ENCODE measurements around the gene MCAM.

The MCAM gene, protein sequence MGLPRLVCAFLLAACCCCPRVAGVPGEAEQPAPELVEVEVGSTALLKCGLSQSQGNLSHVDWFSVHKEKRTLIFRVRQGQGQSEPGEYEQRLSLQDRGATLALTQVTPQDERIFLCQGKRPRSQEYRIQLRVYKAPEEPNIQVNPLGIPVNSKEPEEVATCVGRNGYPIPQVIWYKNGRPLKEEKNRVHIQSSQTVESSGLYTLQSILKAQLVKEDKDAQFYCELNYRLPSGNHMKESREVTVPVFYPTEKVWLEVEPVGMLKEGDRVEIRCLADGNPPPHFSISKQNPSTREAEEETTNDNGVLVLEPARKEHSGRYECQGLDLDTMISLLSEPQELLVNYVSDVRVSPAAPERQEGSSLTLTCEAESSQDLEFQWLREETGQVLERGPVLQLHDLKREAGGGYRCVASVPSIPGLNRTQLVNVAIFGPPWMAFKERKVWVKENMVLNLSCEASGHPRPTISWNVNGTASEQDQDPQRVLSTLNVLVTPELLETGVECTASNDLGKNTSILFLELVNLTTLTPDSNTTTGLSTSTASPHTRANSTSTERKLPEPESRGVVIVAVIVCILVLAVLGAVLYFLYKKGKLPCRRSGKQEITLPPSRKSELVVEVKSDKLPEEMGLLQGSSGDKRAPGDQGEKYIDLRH

DNA sequence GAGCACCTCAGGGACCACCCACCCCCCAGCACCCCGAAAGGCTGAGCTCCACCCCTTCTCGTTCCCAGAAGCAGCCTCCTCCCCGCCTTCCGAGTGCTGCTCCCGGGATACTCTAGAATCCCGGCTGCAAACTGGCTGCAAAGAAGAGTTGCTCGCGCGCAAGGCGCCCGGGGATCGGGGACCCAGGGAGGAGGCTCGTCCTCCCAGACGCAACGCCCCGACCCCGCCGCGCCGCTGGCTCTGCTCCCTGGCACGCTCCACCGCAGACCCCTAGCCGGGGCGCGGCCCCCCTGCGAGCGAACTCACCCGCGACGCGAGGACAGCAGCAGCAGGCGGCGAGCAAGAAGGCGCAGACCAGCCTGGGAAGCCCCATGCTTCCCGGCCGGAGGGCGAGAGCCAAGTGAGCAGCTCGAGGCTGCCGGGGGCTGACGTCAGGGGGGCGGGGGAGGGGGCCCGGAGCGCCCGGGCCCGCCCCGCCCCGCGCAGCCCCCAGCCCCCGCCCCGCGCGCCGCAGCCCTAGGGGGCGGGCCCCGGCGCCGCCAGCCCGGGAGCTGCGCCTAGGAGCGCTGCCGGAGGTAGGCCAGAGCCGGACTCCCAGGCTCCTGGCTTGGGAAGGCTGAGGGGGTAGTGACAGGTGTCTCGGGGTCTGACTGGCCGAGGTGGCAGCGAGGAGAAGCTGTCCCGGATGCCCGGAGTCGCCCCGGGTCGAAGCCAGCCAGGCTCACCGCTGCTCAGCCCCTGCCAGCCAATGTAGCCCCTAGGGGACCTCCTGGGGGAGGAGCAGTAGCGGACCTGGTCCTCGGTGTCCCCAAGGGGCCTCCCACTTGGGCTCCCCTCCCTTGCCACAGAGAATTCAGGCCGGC, at the start of gene MCAM:
Gene MCAM (minus strand): TSS at position 402 of the 863 bp plus-strand sequence. CDS start 29 bp downstream, at position 373.
- H3K27me3 ChIP-seq (replicated peaks) = no peaks in the 10 kb centered on the region
- in situ Hi-C loops (cut with HindIII; ENCODE audit: low pct_ligation_motif_present, low sequenced_read_pairs) = no loop called here
- TF ChIP-seq, protein P1, sequence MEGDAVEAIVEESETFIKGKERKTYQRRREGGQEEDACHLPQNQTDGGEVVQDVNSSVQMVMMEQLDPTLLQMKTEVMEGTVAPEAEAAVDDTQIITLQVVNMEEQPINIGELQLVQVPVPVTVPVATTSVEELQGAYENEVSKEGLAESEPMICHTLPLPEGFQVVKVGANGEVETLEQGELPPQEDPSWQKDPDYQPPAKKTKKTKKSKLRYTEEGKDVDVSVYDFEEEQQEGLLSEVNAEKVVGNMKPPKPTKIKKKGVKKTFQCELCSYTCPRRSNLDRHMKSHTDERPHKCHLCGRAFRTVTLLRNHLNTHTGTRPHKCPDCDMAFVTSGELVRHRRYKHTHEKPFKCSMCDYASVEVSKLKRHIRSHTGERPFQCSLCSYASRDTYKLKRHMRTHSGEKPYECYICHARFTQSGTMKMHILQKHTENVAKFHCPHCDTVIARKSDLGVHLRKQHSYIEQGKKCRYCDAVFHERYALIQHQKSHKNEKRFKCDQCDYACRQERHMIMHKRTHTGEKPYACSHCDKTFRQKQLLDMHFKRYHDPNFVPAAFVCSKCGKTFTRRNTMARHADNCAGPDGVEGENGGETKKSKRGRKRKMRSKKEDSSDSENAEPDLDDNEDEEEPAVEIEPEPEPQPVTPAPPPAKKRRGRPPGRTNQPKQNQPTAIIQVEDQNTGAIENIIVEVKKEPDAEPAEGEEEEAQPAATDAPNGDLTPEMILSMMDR (IDR thresholded peaks at IDR 0.05; ENCODE audit: low read depth, low read length, missing control alignments) = no peak
- H3K4me3 ChIP-seq (ENCODE audit: low read depth, low read length) = peak within 1 kb of the TSS; percentile 62
- H3K27ac ChIP-seq = no peak within 1 kb of the TSS
- H3K36me3 ChIP-seq (replicated peaks) = no peaks in the 10 kb centered on the region
- no peak for DNase-seq

DNA sequence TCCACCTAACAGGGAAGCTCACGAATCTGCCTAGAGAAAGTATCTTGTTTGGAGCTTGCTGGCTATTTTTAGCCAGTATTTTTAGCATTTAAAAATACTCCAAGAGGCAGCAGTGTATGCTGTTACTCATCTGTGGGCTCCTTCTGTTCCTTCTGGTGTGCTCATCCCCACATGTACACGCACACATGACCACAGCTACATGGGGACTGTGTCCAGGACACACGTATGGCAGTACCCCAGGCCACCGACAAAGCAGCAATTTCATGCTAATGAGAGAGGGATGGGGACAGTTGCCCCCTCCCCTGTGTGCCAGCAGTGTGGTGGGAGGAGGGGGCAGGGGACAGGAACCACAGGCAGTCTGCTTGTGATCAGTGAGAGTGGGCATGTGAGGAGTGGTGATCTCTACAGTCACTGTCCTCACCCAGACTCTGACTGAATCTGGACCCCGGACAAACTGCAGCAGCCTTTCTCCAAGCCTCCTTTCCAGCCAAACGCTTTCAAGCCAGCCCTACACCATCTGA, 48.2 kb upstream of the MCAM start:
- no peak overlapping the region for H3K27ac ChIP-seq
- H3K27me3 ChIP-seq (replicated peaks) = peaks cover 33% of the 10 kb centered on the region
- H3K4me3 ChIP-seq (ENCODE audit: low read depth, low read length) = no peak overlapping the region
- no peak for DNase-seq
- in situ Hi-C loops (cut with HindIII; ENCODE audit: low pct_ligation_motif_present, low sequenced_read_pairs) = no loop called here
- TF ChIP-seq, protein P1 (IDR thresholded peaks at IDR 0.05; ENCODE audit: low read depth, low read length, missing control alignments) = no peak
- no peaks in the 10 kb centered on the region for H3K36me3 ChIP-seq (replicated peaks)

DNA sequence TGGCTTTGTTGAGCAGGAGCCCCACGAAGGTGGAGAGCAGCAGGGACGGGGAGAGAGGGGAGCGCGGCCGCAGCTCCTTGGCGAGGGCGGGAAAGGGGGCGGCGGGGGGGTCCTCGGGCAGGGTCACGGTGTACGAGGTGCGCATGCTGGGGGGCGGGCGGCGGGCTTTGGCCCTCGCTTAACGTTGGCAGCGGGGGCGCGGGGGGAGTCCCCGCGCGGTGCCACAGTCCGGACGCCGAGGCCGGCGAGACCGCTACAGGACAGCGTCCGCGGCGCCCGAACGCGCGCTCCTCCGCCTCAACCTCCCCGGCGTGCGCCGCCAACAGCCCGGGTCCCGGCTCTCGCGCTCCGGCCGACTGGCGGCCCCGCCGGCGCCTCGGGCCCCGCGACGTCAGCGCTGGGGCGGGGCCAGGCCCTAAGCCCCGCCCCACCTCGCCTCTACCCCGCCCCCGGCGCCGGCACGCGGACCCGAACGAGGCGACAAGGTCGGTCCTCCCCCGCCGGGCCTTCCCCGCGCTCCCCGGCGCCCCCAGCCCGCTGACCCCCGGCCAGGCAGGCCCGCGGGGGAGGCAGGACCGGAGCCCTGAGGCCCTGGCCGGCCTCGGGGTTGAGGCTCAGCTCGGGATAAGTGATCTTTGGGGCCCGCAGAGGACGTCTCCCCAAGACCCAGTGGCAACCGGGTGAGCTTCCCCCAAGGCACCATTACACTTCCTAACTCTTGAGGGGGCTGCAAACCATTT, 47.1 kb upstream of the MCAM start:
- H3K27me3 ChIP-seq (replicated peaks) = peaks cover 33% of the 10 kb centered on the region
- TF ChIP-seq, protein P1 (IDR thresholded peaks at IDR 0.05; ENCODE audit: low read depth, low read length, missing control alignments) = no peak
- H3K36me3 ChIP-seq (replicated peaks) = no peaks in the 10 kb centered on the region
- in situ Hi-C loops (cut with HindIII; ENCODE audit: low pct_ligation_motif_present, low sequenced_read_pairs) = no loop called here
- DNase-seq = no peak
- no peak overlapping the region for H3K27ac ChIP-seq
- H3K4me3 ChIP-seq (ENCODE audit: low read depth, low read length) = peak overlapping the region; percentile 31

DNA sequence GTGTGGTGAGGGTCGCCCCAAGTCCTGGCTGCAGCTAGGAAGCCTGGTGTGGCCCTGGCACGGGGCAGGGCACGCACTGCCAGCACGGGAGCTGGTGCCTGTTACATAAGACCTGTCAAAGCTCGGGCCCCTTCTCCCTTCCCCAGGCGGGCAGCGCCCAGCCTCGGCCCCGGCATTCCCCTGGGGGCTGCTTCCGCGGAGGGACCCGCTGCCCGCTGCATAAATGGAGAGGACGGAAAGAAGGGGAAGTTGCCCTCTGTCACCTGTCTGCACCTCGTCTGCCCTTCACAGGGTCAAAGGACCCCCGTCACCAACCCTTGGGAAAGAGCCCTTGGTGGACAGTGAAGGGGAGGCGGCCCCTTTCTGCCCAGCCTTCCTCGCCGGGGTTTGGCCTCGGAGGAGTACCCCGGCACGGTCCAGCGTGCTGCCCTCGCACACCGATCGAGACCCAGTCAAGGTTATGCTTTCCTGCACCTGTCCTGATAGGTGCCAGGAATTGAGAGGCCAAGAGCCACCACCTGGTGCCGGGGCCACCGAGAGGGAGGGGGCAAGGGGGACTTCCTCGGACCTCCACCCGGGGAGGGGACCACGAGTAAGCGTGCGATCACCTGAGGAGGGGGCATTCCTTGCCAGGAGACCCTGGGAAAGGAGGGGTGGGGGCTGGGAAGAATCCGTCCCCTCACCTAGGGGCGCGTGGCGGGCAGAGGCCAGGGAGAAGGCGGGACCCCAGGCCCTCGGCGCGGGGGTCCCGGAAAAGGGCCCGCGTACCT, 46.3 kb upstream of the MCAM start:
- in situ Hi-C loops (cut with HindIII; ENCODE audit: low pct_ligation_motif_present, low sequenced_read_pairs) = no loop called here
- TF ChIP-seq, protein P1 (IDR thresholded peaks at IDR 0.05; ENCODE audit: low read depth, low read length, missing control alignments) = no peak
- H3K4me3 ChIP-seq (ENCODE audit: low read depth, low read length) = no peak overlapping the region
- peaks cover 29% of the 10 kb centered on the region for H3K27me3 ChIP-seq (replicated peaks)
- no peak overlapping the region for H3K27ac ChIP-seq
- no peaks in the 10 kb centered on the region for H3K36me3 ChIP-seq (replicated peaks)
- DNase-seq = no peak

DNA sequence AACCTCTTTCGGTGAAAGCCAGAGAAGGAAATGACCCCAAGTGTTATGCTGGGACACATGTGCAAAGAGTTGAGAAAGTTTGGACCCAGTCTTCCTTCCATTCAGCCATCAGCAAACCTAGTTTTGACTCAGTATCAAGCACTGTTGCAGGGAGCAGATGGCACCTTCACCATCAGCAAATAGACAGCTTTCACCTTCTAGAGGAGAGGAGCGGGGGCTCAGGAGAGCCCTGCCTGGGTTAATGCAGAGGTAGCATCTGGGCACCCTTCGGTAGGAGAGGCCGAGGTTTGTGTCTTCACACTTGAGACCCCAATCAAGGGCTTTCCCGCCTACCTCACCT, 45.8 kb upstream of the MCAM start:
- TF ChIP-seq, protein P1 (IDR thresholded peaks at IDR 0.05; ENCODE audit: low read depth, low read length, missing control alignments) = no peak
- peaks cover 25% of the 10 kb centered on the region for H3K27me3 ChIP-seq (replicated peaks)
- no peak overlapping the region for H3K27ac ChIP-seq
- H3K4me3 ChIP-seq (ENCODE audit: low read depth, low read length) = no peak overlapping the region
- in situ Hi-C loops (cut with HindIII; ENCODE audit: low pct_ligation_motif_present, low sequenced_read_pairs) = no loop called here
- no peak for DNase-seq
- no peaks in the 10 kb centered on the region for H3K36me3 ChIP-seq (replicated peaks)
